Colonic mucosa (tissue), 4 donors: Measurements from ENCODE around the gene VEPH1. TPM values are rescaled to one million over a fixed set of nuclear protein-coding genes. Genes with fewer than 3 reads are reported as not detected.

Source experiments
- DNase-seq: peaks from one replicate; pipeline ENCODE4 v3.0.0-alpha.2; 2020
- H3K27ac ChIP-seq: fragments of 200-600 bp; one replicate; pipeline ENCODE4 v1.8.0; 2021
- H3K27me3 ChIP-seq: fragments of 200-600 bp; one replicate; pipeline ENCODE4 v1.8.0; 2021
- H3K36me3 ChIP-seq: fragments of 200-600 bp; one replicate; pipeline ENCODE4 v1.8.0; 2021
- H3K4me1 ChIP-seq: fragments of 200-600 bp; one replicate; pipeline ENCODE4 v1.8.0; 2021; ENCODE audit warnings: mild to moderate bottlenecking
- H3K4me3 ChIP-seq: fragments of 200-600 bp; one replicate; pipeline ENCODE4 v1.8.0; 2021
- H3K9ac ChIP-seq, 2 donors: one replicate each; pipeline ENCODE4 v1.7.0; 2013; ENCODE audit warnings: control low read depth in 2 of 2, low read depth in 2 of 2, low read length in 2 of 2
- H3K9me3 ChIP-seq: fragments of 200-600 bp; one replicate; pipeline ENCODE4 v1.8.0; 2021
- intact Hi-C: fragments of 100-400 bp; cut with DNase I; formaldehyde crosslinking; loops from one replicate; pipeline ENCODE4 v1.14.1; 2022
- total RNA-seq, 2 donors: library from RNA; stranded (reverse); fragmentation: NEBNext Ultra II Directional in 1 of 2; extraction: Animal tissue kit (Norgen Biotek cat#: 25700) in 1 of 2; gene quantifications; one replicate each; pipeline ENCODE4 v1.2.1, GENCODE V29; 2021
- TF ChIP-seq, protein P1 (sequence below): fragments of 200-600 bp; IDR thresholded peaks from one replicate; pipeline ENCODE4 v1.8.0; 2022; ENCODE audit warnings: antibody characterized with exemption, mild to moderate bottlenecking
- donor health status: healthy.
- donor health status: DM: no; HTN: no; CAD: no.
- donor health status: DM: no; HTN: no; CAD: no.

VEPH1 gene
- total RNA-seq, 2 donors from 2014 or later: 1.3 to 2.7 TPM

DNA sequence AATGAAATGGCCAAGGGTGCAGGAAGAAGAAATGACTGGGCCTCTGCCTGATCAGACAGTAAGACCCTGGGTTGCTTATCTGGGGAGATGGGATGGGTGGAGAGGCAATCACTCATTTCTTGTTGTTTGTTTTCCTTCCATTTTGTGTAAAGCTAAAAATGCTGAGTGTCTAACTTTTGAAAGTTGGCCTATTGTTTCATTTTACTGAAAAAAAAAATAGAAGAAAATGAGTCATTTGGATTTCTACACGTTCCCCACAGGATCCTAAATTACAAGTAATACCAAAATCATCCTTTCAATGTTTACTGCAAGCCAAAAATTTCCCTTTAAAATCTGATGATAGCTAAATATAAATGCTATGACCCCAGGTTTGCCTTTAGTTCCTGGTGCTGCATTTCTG is 36.0 kb downstream of the VEPH1 start:
- Histone ChIP-seq H3K27me3 (no peaks in the 10 kb centered on the region), H3K9ac (no peak overlapping the region), H3K4me1 (no peaks in the 10 kb centered on the region), H3K27ac (no peak overlapping the region), H3K36me3 (no peaks in the 10 kb centered on the region), H3K9me3 (no peaks in the 10 kb centered on the region), H3K4me3 (no peak overlapping the region)
- DNase-seq: no peak
- intact Hi-C loops: no loop called here
- TF ChIP-seq, protein P1, sequence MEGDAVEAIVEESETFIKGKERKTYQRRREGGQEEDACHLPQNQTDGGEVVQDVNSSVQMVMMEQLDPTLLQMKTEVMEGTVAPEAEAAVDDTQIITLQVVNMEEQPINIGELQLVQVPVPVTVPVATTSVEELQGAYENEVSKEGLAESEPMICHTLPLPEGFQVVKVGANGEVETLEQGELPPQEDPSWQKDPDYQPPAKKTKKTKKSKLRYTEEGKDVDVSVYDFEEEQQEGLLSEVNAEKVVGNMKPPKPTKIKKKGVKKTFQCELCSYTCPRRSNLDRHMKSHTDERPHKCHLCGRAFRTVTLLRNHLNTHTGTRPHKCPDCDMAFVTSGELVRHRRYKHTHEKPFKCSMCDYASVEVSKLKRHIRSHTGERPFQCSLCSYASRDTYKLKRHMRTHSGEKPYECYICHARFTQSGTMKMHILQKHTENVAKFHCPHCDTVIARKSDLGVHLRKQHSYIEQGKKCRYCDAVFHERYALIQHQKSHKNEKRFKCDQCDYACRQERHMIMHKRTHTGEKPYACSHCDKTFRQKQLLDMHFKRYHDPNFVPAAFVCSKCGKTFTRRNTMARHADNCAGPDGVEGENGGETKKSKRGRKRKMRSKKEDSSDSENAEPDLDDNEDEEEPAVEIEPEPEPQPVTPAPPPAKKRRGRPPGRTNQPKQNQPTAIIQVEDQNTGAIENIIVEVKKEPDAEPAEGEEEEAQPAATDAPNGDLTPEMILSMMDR: no peak

DNA sequence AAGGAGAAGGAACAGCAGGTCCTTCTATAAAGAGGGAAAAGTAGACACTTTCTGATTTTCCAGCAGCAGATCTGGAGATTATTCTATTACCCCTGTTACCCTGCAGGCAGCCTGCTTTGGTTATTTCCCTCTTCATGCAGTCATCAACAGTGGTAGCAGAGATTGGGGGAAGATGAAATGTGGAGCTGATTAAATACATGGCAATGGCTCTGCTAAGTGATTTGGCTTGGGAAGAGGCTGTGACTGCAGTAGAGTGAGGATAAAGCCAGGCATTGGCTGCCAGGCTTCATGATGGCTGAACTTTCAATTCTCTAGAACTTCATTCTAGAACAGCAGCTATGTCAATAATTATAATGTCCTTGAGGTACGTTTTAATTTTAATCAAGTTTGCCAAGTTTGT is 37.5 kb downstream of the VEPH1 start:
- no peak for DNase-seq
- Histone ChIP-seq H3K4me1 (no peaks in the 10 kb centered on the region), H3K9me3 (no peaks in the 10 kb centered on the region), H3K9ac (no peak overlapping the region), H3K27ac (no peak overlapping the region), H3K4me3 (no peak overlapping the region), H3K27me3 (no peaks in the 10 kb centered on the region), H3K36me3 (no peaks in the 10 kb centered on the region)
- intact Hi-C loops: no loop called here
- TF ChIP-seq, protein P1: no peak

DNA sequence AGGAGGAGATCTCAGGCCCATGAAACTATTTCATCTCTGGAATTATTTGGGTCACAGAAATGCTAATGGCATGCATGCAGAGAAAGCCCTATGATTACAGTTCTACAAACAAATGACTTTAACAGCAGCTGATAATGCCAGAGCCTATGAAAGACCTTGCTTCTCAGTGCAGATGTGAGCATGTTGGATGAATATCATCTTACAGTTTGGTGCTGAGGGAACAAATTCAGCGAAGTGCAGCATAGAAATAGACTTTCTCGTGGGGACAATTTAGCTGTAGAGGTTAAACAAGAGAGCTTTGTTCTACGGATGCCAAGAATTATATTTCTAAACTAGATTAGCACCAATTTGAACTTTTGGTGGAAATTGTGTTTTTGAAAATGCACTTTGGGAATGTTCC is 38.9 kb downstream of the VEPH1 start:
- no peak overlapping the region for H3K4me3 ChIP-seq
- no peak overlapping the region for H3K27ac ChIP-seq
- H3K9ac ChIP-seq: no peak overlapping the region
- DNase-seq: no peak
- TF ChIP-seq, protein P1: no peak
- intact Hi-C loops: no loop called here
- H3K9me3 ChIP-seq: no peaks in the 10 kb centered on the region
- H3K27me3 ChIP-seq: no peaks in the 10 kb centered on the region
- H3K4me1 ChIP-seq: no peaks in the 10 kb centered on the region
- no peaks in the 10 kb centered on the region for H3K36me3 ChIP-seq

DNA sequence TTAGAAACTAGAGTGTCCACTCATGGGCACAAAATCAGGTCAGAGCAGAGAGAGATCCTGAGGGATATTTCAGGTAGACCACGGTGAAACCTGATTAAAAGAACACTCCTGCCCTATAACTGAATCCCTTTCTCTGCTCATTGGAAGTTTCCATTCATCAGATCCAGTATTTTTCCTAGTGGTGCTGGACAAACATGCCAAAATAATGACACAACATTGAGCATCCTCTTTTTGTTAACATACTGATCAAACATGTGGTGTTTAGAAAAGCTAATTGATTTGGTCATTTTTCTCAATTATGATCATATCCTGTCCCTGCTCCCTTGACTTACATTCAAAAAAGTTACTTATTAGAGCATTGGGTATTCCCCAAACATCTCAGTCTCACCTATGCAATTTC is 39.4 kb downstream of the VEPH1 start:
- intact Hi-C loops: no loop called here
- H3K9ac ChIP-seq: no peak overlapping the region
- H3K9me3 ChIP-seq: no peaks in the 10 kb centered on the region
- no peaks in the 10 kb centered on the region for H3K4me1 ChIP-seq
- no peak overlapping the region for H3K27ac ChIP-seq
- H3K4me3 ChIP-seq: no peak overlapping the region
- TF ChIP-seq, protein P1: no peak
- no peaks in the 10 kb centered on the region for H3K36me3 ChIP-seq
- DNase-seq: no peak
- H3K27me3 ChIP-seq: no peaks in the 10 kb centered on the region

DNA sequence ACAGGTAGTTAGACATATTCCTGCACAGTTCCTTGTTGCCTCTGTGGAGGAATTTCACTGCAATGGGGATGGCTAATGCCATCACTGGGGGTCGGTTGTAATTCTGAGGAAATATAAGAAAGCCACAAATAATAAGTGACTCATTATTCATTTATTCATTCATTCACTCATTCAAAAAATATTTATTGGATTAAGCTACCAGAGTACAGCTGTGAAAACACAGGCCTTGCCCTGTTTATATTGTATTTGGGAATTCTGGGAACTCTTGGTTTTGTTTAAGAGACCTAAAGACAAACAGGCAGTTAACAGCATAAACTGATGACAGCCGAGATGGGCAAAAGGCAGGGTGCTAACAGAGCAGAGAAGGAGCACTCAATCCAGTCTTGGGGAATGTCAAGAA is 43.0 kb downstream of the VEPH1 start:
- intact Hi-C loops: no loop called here
- Histone ChIP-seq H3K9ac (no peak overlapping the region), H3K9me3 (no peaks in the 10 kb centered on the region), H3K36me3 (no peaks in the 10 kb centered on the region), H3K27ac (no peak overlapping the region), H3K4me1 (no peaks in the 10 kb centered on the region), H3K4me3 (no peak overlapping the region), H3K27me3 (no peaks in the 10 kb centered on the region)
- TF ChIP-seq, protein P1: no peak
- no peak for DNase-seq

DNA sequence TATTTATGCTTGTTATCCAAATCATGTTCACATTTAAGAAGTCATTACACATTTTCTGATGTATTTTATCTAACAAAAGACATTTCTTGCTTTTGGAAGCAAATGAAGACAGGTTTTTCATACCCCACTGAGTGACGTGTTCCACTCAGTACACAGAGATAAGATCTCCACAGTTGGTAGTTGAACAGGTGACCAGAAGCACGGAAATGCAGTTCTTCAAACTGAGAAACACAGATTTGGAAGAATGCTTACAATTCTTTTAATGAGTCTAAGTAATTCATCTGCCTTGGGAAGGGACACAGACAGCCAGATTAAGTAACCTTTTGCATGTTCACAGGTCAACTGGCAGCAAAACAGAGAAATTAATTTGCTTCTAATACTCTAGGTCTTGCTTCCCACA is 43.5 kb downstream of the VEPH1 start:
- no peak overlapping the region for H3K9ac ChIP-seq
- no peak overlapping the region for H3K27ac ChIP-seq
- H3K27me3 ChIP-seq: no peaks in the 10 kb centered on the region
- no peaks in the 10 kb centered on the region for H3K4me1 ChIP-seq
- TF ChIP-seq, protein P1: no peak
- no peaks in the 10 kb centered on the region for H3K9me3 ChIP-seq
- H3K4me3 ChIP-seq: no peak overlapping the region
- intact Hi-C loops: no loop called here
- no peaks in the 10 kb centered on the region for H3K36me3 ChIP-seq
- DNase-seq: no peak
